IPS DF 6.9 (cell line): ENCODE results near the gene PRSS57.
"Not testable (repeated sequence)": the region's sequence is repeated elsewhere in the genome, so short reads cannot be mapped to it uniquely, and the experiment has no call there.

ENCODE experiments used
- DNase-seq: peaks from one replicate; pipeline ENCODE4 v3.0.0-alpha.2; 2013; ENCODE audit warnings: low read depth, low spot score
- H3K27ac ChIP-seq: one replicate; pipeline ENCODE4 v1.5.1; 2013; ENCODE audit warnings: low read length, control low read depth
- H3K27me3 ChIP-seq: 2 replicates; pipeline ENCODE4 v1.6.1; 2013; ENCODE audit warnings: mild to moderate bottlenecking, low read length; ENCODE audit not compliant: control insufficient read depth, insufficient read depth
- H3K36me3 ChIP-seq: 2 replicates; pipeline ENCODE4 v1.6.1; 2013; ENCODE audit warnings: low read length; ENCODE audit not compliant: control insufficient read depth, insufficient read depth
- H3K4me1 ChIP-seq: 2 replicates; pipeline ENCODE4 v1.6.1; 2013; ENCODE audit warnings: low read length; ENCODE audit not compliant: control insufficient read depth, insufficient read depth
- H3K4me3 ChIP-seq: 2 replicates; pipeline ENCODE4 v1.5.1; 2013; ENCODE audit warnings: mild to moderate bottlenecking, low read length
- H3K9me3 ChIP-seq: 2 replicates; pipeline ENCODE4 v1.6.1; 2013; ENCODE audit warnings: low read length, inconsistent platforms; ENCODE audit not compliant: control insufficient read depth, insufficient read depth
- WGBS: extraction: QIAGEN DNeasy Blood & Tissue Kit; methylation state at CpG from one replicate; pipeline ENCODE4 v1.1.7; 2013; ENCODE audit warnings: mixed read lengths, missing lambda C conversion rate; ENCODE audit not compliant: insufficient read length, insufficient coverage; 5-methylcytosine and 5-hydroxymethylcytosine counted together

The PRSS57 gene

DNA sequence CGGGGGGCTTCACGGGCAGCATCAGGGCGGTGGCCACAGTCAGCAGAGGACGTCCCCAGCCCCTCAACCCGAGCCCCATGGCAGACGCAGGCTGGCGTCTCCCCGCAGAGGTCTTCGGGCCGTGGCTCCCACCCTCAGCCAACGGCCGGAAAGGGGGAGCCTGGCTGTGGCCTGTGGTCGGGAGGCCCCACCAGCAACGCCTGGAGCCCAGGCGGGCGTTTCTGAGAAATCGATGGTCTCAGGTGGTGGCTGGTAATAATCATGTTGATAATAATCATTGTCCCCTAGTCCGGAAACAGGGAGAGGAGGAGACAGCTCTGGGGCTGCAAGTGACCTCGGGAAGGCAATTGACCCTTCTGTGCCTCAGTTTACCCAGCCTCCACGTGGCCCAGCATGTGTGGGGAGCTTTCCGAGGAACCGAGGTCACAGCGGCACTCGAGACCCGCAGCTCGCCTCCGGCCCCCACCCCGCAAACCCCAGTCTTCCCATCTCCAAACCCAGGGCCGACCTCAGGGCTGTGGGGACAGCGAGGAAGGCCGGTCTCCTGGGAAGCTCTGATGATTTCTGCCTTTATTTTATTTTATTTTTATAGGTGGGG, at the start of gene PRSS57:
PRSS57 (minus strand) TSS at position 101 of the 598 bp plus-strand sequence; CDS start at position 79, 22 bp downstream.
- H3K27me3 ChIP-seq: no peaks in the 10 kb centered on the region
- WGBS: no CpG with 5 or more reads among the region's 31 CpGs
- no peaks in the 10 kb centered on the region for H3K36me3 ChIP-seq
- H3K4me3 ChIP-seq: no peak within 1 kb of the TSS
- no peak for DNase-seq
- no peak within 1 kb of the TSS for H3K27ac ChIP-seq
- H3K4me1 ChIP-seq: no peaks in the 10 kb centered on the region
- no peaks in the 10 kb centered on the region for H3K9me3 ChIP-seq

DNA sequence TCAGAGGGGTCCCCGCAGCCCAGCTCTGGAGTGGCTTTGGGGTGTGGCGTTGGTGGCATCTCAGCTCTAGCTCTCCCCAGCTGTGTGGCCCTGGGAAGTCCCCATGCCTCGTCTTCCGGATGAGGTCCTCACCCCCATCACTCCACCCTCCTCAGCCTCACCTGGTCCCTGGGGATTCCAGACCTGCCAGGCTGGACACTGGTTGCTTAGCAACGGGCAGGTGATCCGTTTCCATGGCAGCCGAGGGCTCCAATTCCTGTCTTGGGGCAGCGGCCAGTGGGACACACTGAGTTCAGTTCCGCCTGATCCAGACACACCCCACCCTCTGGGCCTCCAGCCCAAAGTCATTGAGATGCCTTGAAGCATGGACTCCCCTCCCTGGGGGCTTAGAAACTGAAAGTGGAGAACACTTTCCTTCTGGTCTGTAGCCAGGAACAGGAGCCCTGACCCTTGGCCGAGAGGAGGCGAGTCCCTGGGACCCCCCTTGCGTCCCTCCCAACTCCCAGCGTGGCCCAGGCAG, 48.0 kb upstream of the PRSS57 start:
- Histone ChIP-seq H3K36me3 (no peaks in the 10 kb centered on the region), H3K4me1 (no peaks in the 10 kb centered on the region), H3K27me3 (no peaks in the 10 kb centered on the region), H3K4me3 (no peak overlapping the region), H3K27ac (no peak overlapping the region), H3K9me3 (no peaks in the 10 kb centered on the region)
- DNase-seq: no peak
- WGBS: no CpG with 5 or more reads among the region's 13 CpGs

DNA sequence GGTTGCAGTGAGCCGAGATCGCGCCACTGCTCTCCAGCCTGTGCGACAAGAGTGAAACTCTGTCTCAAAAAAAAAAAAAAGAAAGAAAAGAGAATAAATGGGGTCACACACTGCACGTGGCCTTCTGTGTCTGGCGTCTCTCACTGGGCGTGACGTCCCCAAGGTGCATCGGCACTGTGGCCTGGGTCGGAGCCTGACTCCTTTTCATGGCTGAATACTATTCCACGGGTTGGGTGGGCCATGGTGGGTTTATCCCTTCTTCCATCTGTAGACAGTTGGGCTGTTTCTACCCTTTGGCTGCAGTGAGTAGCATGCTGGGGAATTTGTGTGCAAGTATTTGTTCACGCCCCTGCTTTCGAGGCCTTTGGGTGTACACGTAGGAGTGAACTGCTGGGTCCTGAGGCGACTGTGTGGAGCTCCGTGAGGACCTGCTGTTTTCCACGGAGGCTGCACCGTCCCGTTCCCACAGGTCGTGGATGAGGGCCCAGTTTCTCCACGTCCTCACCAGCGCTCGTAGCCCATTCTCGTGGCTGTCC, 47.4 kb upstream of the PRSS57 start:
- Histone ChIP-seq H3K27me3 (no peaks in the 10 kb centered on the region), H3K27ac (no peak overlapping the region), H3K9me3 (no peaks in the 10 kb centered on the region), H3K4me3 (no peak overlapping the region), H3K36me3 (no peaks in the 10 kb centered on the region), H3K4me1 (no peaks in the 10 kb centered on the region)
- DNase-seq: no peak
- WGBS: no CpG with 5 or more reads among the region's 24 CpGs

DNA sequence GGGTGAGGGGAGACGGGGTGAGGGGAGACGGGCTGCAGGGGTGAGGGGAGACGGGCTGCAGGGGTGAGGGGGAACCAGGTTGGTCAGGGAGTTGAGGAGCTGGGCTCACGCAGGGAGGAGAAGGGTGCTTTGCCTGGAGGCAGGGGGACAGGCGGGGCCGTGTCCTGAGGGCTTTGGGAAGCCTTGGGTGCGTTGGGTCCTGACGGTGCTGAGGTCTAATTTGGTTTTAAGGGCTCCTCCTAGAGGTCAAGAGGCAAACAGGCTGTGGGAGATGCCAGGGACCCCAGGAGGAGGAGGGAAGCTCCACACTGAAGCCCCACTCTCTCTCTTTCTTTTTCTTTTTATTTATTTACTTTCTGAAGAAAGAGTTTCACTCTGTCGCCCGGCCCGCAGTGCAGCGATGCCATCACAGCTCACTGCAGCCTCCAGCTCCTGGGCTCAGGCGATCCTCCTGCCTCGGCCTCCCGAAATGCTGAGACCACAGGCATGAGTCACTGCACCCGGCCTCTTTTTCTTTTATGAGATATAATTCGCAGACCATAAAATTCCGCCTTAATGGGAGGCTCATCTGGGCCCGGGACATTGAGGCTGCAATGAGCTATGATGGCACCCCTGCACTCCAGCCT, 46.4 kb upstream of the PRSS57 start:
- Histone ChIP-seq H3K4me3 (no peak overlapping the region), H3K27ac (no peak overlapping the region), H3K27me3 (no peaks in the 10 kb centered on the region), H3K9me3 (no peaks in the 10 kb centered on the region), H3K4me1 (no peaks in the 10 kb centered on the region), H3K36me3 (no peaks in the 10 kb centered on the region)
- no CpG with 5 or more reads among the region's 19 CpGs for WGBS
- DNase-seq: peak; percentile 47

DNA sequence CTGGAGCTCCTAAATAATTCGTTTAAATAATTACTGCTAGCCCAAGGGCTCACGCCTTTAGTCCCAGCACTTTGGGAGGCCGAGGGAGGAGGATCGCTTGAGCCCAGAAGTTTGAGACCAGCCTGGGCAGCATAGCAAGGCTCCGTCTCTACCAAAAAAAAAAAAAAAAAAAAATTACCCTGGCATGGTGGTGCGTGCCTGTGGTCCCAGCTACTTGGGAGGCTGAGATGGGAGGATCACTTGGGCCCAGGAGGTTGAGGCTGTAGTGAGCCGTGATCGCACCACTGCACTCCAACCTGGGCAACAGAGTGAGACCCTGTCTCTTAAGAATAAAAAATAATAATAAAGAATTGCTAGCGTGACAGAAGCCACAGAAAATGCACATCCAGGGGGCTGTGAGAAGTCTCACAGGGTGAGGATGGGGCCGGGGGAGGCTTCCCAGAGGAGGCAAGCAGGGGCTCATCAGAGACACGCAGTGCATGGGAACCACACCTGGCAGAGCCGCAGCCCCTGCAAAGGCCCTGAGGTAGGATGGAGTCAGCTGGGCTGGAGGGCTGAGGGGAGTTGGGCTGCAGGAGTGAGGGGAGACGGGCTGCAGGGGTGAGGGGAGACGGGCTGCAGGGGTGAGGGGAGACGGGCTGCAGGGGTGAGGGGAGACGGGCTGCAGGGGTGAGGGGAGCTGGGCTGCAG, 45.7 kb upstream of the PRSS57 start:
- not testable (repeated sequence) for DNase-seq, H3K4me1 ChIP-seq, H3K27me3 ChIP-seq, H3K4me3 ChIP-seq, H3K9me3 ChIP-seq, H3K36me3 ChIP-seq, H3K27ac ChIP-seq
- no CpG with 5 or more reads among the region's 16 CpGs for WGBS

DNA sequence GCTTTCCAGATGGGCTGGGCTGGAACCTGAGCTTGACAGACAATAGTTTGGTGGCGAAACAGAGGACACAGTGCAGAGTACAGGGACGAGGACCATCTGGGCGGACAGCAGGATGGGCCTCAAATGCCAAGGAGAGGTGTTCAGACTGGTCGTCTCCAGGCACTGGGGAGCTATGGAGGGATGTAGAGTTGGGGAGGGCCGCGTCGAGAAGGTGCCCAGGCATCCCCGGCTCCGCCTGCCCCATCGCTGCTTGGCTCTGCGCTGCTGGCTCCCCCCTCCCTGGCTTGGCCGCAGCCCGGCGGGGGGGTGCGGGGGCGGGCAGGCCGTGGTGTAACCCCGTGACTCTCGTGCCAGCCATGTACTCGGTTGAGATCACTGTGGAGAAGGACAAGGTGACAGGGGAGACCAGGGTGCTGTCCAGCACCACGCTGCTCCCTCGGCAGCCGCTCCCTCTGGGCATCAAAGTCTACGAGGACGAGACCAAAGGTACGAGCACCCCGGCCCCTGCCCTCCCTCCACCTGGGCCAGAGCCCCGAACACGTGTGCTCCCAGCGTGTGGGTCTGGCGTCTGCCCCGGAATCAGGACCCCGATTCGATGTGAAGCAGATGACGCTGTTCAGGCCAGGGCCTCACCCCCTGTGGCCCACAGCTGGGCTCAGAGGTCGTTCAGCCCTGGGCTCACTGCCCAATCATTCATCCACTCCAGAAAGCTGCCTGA, 44.9 kb upstream of the PRSS57 start:
- no peaks in the 10 kb centered on the region for H3K4me1 ChIP-seq
- H3K9me3 ChIP-seq: no peaks in the 10 kb centered on the region
- H3K4me3 ChIP-seq: no peak overlapping the region
- H3K36me3 ChIP-seq: no peaks in the 10 kb centered on the region
- WGBS: no CpG with 5 or more reads among the region's 36 CpGs
- H3K27me3 ChIP-seq: no peaks in the 10 kb centered on the region
- DNase-seq: no peak
- H3K27ac ChIP-seq: no peak overlapping the region

DNA sequence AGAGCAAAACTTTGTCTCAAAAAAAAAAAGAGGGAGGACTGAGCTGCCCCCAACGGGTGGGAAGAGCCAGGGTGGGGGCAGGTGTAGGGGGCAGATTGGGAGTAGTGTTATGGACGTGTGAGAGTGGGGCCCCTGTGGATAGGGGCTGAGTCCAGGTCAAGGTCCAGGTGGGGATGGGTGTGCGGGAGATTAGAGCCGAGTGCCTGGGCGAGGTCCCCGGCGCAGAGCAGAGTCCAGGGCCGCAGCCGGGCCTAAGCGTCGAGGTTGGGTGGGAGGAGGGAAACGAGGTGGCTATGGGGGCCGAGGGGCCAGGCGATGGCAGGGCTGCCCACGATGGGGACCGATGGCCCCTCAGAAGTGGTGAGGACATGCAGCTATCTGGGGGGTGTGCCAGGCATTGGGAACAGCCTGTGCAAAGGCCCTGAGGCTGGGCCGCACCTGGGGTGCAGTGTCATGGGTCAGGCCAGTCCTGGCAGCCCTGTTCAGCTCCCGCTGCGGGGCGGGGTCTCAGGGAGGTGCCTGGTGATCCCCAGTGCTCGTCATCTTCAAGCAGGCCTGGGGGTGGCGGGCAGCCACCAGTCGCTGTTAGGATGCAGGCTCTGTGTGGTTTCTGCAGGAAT, 43.4 kb upstream of the PRSS57 start:
- no peaks in the 10 kb centered on the region for H3K27me3 ChIP-seq
- H3K9me3 ChIP-seq: no peaks in the 10 kb centered on the region
- no peaks in the 10 kb centered on the region for H3K36me3 ChIP-seq
- no peak overlapping the region for H3K27ac ChIP-seq
- H3K4me3 ChIP-seq: no peak overlapping the region
- DNase-seq: no peak
- H3K4me1 ChIP-seq: no peaks in the 10 kb centered on the region
- WGBS: no CpG with 5 or more reads among the region's 23 CpGs

DNA sequence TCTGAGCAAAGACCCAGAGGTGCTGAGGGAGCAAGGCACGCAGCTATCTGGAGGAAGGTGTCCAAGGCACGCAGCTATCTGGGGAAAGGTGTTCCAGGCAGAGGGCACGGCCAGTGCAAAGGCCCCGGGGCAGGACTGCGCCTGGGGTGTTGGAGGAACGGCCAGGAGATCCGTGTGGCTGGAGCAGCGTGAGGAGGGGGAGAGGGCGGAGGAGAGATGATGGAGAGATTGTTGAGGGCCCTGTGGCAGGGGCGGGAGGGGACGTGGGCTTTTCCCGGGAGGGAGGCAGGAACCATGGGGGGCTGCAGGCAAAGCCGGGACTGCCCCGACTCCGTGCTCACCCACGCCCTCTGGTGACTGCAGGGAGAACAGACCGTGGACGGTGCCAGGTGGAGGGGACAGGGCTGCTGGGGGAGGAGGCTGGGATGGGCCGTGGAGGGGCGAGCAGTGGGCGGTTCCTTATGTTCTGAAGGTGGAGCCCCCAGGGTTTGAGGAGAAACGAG, 42.4 kb upstream of the PRSS57 start:
- no peaks in the 10 kb centered on the region for H3K4me1 ChIP-seq

DNA sequence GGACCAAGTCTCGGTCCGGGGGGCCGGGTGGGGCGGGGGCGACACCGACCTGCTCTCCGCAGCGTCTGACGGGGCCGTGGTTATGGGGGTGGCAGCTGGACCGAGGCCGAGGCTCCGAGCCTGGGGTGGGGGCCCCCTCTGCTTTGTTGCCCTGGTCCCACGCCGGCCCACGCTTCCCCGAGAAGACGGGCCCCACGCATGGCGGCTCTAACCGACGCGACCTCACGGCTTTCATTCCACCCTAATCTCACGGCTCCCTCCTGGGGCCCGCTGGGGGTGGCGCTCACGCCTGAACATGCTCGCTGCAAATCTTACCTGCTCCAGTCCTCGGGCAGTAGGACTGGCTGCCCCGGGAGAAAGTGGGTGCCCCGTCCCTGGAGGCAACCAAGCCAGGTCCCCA, 40.9 kb upstream of the PRSS57 start:
- WGBS: no CpG with 5 or more reads among the region's 32 CpGs
- DNase-seq: no peak
- Histone ChIP-seq H3K4me3 (no peak overlapping the region), H3K27me3 (no peaks in the 10 kb centered on the region), H3K4me1 (no peaks in the 10 kb centered on the region), H3K27ac (no peak overlapping the region), H3K36me3 (no peaks in the 10 kb centered on the region), H3K9me3 (no peaks in the 10 kb centered on the region)

More for the DNA sequence above, 42.4 kb upstream of the PRSS57 start:
- no peak overlapping the region for H3K4me3 ChIP-seq
- H3K27ac ChIP-seq: no peak overlapping the region
- DNase-seq: peak; percentile 58
- no peaks in the 10 kb centered on the region for H3K9me3 ChIP-seq
- no CpG with 5 or more reads among the region's 22 CpGs for WGBS
- H3K27me3 ChIP-seq: no peaks in the 10 kb centered on the region
- no peaks in the 10 kb centered on the region for H3K36me3 ChIP-seq

DNA sequence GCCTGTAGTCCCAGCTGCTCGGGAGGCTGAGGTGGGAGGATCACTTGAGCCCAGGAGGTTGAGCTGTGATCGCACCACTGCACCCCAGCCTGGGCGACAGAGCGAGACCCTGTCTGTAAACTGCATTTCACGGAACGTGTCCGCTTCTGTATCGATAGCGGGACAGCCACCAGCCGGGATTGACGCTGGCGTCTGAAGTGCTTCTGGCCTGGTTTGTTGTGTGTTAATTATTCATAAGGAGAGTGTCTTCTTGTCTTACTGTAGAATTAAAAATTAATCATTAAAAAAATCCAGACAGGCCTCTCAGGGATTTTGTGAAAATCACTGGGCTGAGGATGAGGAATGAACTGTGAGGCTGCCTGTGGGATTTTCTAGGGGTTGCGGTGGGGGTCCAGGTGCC, 39.5 kb upstream of the PRSS57 start:
- no peak overlapping the region for H3K4me3 ChIP-seq
- no peaks in the 10 kb centered on the region for H3K27me3 ChIP-seq
- no peaks in the 10 kb centered on the region for H3K36me3 ChIP-seq
- DNase-seq: no peak
- H3K4me1 ChIP-seq: no peaks in the 10 kb centered on the region
- no CpG with 5 or more reads among the region's 13 CpGs for WGBS
- no peaks in the 10 kb centered on the region for H3K9me3 ChIP-seq
- H3K27ac ChIP-seq: no peak overlapping the region
